OCI-LY7 (cell line): ENCODE data around the gene NTM.

Source experiments
- CTCF ChIP-seq: fragments of 200-600 bp; sonication (generic); conservative IDR thresholded peaks from 2 replicates; pipeline ENCODE4 v1.5.1; 2014; ENCODE audit warnings: mild to moderate bottlenecking, antibody characterized with exemption, low read length, moderate library complexity, mixed read lengths
- EZH2phosphoT487 ChIP-seq: fragments of 200-600 bp; sonication (generic); IDR thresholded peaks from 2 replicates; pipeline ENCODE4 v1.6.1; 2018; ENCODE audit warnings: low read depth, borderline replicate concordance, mild to moderate bottlenecking, mixed run types, antibody characterized with exemption, low read length, moderate library complexity, mixed read lengths

DNA sequence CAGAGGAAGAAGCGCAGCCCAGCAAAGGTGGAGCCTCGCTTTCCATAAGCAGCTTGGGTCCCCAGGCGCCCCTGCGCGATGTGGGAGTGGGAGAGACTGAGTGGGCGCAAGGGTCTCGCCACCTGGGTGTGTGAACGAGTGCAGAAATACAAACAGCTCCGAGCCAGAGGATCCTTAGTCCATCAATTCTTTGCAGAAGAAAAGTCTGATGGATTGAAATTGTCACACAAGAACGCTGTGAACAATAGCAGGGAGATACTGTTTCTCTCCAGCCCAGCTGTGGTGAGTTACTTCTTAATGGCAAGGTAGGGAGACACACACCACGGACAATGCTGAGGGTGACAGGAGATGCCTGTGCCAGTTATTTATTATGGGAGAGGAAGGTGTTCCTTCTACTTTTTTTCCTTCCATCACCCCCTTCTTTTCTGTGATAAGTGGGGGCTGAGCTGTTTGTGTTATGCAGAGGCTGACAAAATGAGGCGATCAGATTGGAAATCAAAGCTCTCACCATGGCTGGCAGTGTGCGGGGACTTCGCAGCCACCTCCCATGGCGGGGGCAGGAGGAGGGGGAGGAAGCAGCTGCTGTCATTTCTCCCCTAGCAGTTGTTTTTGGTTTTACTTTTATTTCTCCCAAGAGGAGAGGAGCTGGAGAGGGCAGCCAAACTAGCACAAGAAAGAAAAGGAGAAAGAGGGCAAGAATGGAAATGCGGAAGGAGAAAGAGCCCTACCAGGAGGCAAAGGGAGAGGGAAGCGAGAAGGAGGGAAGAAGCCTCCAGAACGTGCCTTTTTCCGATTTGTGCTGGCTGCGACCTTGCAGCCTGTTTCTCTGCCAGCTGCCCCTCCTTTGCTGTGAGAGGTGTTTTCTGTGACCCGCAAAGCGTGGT lies 755.8 kb downstream of the NTM start:
- no peak for TF ChIP-seq CTCF
- TF ChIP-seq EZH2phosphoT487: no peak
